GM21619 (cell line): ENCODE results near the gene CD180.

Source experiments
- ATAC-seq: cut with Tn5 transposase; IDR thresholded peaks from one replicate; pipeline ENCODE4 v1.9.1; 2021; ENCODE audit not compliant: unreplicated experiment

Gene CD180

GRCh38 chr5:67214036-67214435 is 17.4 kb upstream of the CD180 start:
- ATAC-seq = no peak

- ATAC-seq = no peak
Observed at GRCh38 chr5:67211926-67212325, 15.3 kb upstream of the CD180 start.

- peak; percentile 24 for ATAC-seq
Observed at GRCh38 chr5:67209141-67209771, 12.7 kb upstream of the CD180 start.

GRCh38 chr5:67208403-67208802 is 11.8 kb upstream of the CD180 start:
- ATAC-seq = no peak

GRCh38 chr5:67206929-67207328 is 10.3 kb upstream of the CD180 start:
- peak; percentile 77 for ATAC-seq

GRCh38 chr5:67206461-67206860 is 9.9 kb upstream of the CD180 start:
- peak; percentile 32 for ATAC-seq

- ATAC-seq = no peak
Observed at GRCh38 chr5:67205981-67206380, 9.4 kb upstream of the CD180 start.

GRCh38 chr5:67204821-67205220 is 8.2 kb upstream of the CD180 start:
- no peak for ATAC-seq

GRCh38 chr5:67203701-67204074 is 7.1 kb upstream of the CD180 start:
- no peak for ATAC-seq

GRCh38 chr5:67202828-67203227 is 6.2 kb upstream of the CD180 start:
- no peak for ATAC-seq

- ATAC-seq = peak; percentile 22
Observed at GRCh38 chr5:67201897-67202549, 5.4 kb upstream of the CD180 start.

- peak; percentile 25 for ATAC-seq
Observed at GRCh38 chr5:67200809-67201562, 4.4 kb upstream of the CD180 start.

GRCh38 chr5:67199859-67200258 is 3.3 kb upstream of the CD180 start:
- no peak for ATAC-seq

- no peak for ATAC-seq
Observed at GRCh38 chr5:67198917-67199316, 2.3 kb upstream of the CD180 start.

- no peak for ATAC-seq
Observed at GRCh38 chr5:67197536-67197935, 937 bp upstream of the CD180 start.

- ATAC-seq = peak; percentile 27
Observed at GRCh38 chr5:67195406-67196275, 958 bp downstream of the CD180 start.

- ATAC-seq = no peak
Observed at GRCh38 chr5:67194166-67194565, 2.4 kb downstream of the CD180 start.

- ATAC-seq = no peak
Observed at GRCh38 chr5:67193439-67193807, 3.2 kb downstream of the CD180 start.

GRCh38 chr5:67192719-67193438 is 3.7 kb downstream of the CD180 start:
- no peak for ATAC-seq

GRCh38 chr5:67190861-67191260 is 5.7 kb downstream of the CD180 start:
- ATAC-seq = no peak

- ATAC-seq = no peak
Observed at GRCh38 chr5:67190410-67190809, 6.2 kb downstream of the CD180 start.
